HG02885 (cell line): ENCODE measurements around the gene KAT7.

Experiments used
- ATAC-seq: cut with Tn5 transposase; IDR thresholded peaks from one replicate; pipeline ENCODE4 v1.9.1; 2021; ENCODE audit warnings: mild to moderate bottlenecking; ENCODE audit not compliant: unreplicated experiment, poor library complexity

Gene KAT7

DNA sequence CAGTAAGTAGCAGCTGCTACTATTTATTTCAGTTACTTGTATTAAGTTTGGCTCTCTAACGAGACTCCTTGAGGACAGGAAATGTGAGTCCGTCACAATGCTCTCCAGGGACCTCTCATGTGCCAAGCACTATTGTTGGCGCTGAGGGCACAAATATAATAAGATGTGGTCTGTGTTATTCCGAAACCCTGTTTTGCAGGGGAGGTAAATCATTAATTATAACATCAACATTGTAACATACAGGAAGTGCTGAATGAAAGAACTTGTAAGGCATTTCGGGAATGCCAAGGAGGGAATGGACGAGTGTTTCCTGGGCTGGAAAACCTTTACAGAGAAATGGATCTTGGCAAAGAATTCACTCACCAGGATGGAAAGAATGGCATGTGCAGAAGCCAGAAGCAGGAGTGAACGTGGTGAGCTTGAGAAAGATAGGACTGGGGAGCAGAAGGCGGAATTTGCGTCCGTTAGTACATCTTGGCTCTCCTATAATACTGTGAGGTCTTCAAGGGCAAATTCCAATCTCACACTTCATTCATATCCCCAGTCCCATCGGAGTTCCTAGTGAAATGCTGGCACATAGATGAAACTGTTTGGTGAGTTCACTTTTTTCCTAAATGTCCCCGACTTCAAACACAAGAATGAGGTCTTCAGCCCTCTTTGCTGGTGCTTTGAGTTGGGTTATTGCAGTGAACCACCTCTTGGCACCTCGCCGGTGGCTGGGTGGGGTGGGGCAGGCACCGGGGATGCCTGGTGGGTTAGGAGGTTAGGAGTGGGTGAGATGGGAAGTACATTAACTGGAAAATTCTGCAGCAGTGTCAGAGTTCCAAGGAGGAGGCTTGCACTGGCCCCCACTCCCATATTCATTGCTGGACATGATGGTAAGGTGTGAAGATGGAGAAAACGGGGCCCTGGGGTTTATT lies 47.9 kb downstream of the KAT7 start:
- no peak for ATAC-seq

DNA sequence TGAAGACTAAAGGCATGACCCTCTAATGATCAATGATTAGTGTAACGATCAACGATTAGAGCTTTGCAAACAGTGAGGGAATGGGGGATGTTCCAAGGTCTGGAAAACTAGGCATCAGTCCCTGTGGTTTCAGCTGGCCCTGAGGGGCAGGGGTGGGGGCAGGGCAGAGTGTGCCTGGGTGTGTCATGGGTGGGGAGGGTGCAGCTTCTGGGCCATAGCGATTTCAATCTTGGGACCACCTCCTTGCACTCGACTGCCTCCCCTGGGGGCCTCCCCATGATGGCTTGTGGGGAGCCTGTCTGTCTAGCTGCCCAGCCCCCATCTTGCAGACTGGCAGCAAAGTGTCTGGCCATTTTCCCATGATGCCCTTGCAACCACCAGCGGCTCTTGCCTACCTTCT lies 51.0 kb downstream of the KAT7 start:
- no peak for ATAC-seq

DNA sequence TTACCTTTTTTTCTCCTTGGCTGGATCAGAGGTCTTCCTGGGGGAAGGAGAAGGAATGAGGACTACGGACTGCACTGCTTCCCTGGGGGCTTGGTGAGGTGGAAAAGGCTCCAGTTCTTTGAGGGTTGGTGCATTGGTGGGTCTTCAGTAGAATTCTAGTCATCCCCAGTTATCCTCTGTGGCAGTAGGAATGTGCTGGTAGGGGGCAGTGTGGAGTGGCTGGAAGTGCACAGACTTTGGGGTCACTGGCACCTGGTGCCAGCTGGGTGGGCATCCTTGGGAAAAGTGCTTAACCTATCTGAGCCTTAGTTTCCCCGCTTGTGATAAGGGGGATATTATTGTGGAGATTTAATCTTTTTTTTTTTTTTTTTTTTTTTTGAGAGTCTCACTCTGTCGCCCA lies 53.1 kb downstream of the KAT7 start:
- ATAC-seq = no peak

DNA sequence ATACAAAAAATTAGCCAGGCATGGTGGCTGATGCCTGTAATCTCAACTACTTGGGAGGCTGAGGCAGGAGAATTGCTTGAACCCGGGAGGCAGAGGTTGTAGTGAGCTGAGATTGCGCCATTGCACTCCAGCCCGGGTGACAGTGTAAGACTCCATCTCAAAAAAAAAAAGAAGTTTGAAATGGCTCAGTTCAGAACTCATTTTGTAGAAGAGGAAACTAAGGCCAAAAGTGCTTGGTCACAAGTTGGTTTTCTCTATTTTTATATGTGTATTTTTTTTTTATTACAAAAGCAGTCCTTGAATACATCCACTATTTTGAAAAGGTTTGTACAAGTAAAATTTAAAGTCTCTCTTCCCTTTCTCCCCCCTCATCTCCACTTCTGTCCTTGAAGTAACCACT lies 53.9 kb downstream of the KAT7 start:
- ATAC-seq = no peak

DNA sequence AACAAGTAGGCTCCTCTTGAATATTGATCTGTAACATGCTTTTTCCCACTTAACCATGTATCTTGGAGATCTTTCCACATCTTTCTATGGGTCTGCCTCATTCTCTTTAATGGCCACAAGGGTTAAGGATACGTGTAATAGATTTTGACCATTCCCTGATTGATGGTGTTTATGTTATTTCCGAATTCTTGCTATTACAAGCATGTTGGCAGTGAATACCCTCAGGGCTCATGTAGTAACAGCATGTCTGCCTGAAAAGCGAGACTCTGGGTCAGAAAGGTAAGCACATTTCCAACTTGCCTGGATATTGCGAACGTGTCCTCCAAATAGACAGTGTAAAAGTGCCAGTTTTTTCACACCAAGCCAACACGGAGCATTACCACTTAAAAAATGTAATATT lies 54.4 kb downstream of the KAT7 start:
- no peak for ATAC-seq

DNA sequence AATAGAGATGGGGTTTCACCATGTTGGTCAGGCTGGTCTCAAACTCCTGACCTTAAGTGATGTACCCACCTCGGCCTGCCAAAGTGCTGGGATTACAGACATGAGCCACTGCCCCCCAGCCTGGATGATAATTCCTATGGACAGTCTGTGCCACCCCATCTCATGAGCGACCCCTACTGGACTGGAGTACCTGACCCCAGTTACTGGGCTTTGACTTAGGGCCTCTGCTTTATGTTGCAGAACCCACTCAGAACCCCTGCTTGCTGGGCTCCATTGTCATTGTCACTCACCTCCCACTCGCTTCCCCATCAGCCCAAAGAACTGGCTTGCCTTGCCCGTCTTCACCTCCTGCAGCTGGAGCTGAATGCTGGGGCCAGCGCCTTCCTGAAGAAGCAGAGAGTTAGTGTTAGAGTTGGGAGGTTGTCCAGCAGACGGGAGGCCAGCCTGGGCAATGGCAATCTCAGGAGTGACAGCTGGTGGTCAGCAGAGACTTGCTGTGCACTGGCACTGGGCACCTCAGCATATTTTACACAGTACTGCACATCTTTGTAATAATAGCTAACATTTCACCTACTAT lies 55.4 kb downstream of the KAT7 start:
- ATAC-seq = no peak

DNA sequence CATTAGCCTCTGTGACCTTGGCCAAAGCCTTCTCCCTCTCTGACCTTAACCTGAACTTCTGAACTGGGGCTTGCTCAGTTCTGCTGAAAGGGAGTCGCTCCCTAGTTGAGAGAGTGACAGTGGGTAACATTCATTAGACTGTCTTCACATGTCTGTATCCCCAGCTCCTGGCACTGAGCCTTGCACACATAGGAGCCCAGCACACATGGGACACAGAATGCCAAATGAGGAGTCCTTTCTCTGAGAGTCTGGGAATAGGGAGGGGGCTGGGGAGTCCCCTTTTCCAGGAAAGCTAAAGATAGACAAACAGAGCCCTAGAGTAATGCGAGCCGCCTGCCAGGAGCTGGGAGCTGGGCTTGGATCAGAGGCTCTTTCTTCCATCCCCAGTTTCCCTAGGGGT lies 56.8 kb downstream of the KAT7 start:
- no peak for ATAC-seq

DNA sequence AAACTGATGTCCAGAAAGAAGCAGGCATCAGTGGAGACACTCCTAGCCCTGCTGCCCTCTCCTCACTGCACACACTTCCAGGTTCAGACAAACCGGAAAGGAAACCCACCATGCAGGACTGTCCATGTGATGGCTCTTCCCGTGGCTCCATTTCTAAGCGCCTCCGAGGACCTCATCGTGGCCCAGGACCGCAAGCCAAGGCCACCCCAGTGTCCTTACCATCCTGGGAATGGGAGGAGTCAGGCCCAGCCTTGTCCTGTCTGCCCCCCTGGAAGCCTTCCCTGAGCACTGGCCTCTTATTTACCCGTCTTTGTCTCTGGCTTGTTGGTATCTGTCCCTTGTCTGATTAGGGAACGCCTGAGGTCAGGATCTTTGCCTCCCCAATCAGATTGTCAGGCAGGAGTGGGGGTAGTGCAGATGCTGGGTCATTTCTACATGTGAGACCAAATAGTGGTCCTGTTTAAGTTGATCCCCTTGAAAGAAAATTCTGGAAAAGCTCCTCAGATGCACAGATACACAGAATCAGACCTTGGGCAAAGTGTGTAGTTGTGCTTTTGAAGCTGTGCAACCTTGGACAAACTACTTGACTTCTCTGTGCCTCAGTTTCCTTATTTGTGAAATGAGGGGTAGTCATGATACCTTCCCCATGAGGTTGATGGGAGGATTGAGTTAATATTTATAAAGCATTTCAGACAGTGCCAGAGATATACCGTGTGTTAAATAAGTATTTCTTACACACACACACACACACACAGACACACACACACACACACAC lies 58.6 kb downstream of the KAT7 start:
- ATAC-seq = no peak

DNA sequence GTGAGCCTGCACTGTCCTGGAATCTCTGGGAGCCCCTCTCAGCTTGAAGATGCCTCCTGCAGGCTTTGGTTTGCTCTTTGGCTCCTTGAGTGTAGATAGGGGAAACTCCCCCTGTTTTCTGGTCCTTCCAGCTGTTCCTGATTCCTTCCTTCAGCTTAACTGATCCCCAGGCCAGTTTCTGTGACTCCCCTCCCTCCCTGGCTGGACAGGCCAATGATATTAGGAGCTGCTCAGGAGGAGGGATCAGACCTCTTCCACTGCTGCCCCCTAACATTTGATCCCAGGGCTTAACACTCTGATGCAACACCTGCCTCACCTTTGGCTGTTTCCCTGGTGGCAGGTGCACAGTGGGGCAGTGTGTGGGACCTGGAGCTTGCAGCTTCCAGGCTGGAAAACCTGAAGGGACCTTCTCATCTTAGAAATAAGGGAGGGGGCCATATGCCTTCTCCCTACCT lies 59.6 kb downstream of the KAT7 start, which contains the start of gene TAC4:
TSS of gene TAC4 (minus strand) at position 51 of the 455 bp plus-strand sequence. CDS start 52 bp downstream, outside the sequence.
- ATAC-seq = no peak

DNA sequence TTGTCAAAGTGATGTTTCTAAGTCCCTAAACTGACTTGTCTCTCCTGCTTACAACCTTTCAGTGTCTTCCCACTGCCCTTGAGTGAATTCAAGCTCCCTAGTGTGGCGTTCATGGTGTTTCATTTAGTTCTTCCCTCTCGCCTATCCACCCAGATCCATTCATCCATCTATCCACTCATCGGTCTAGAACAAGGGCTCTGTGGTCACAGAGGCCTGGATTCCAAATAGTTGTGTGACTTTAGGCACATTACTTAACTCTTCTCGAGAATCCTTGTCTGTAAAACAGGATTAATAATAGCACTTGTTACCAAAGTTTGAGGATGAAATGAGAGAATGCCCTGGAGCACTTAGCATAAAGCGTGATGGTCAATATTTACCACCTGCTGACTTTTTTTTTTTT lies 60.3 kb downstream of the KAT7 start:
- no peak for ATAC-seq

DNA sequence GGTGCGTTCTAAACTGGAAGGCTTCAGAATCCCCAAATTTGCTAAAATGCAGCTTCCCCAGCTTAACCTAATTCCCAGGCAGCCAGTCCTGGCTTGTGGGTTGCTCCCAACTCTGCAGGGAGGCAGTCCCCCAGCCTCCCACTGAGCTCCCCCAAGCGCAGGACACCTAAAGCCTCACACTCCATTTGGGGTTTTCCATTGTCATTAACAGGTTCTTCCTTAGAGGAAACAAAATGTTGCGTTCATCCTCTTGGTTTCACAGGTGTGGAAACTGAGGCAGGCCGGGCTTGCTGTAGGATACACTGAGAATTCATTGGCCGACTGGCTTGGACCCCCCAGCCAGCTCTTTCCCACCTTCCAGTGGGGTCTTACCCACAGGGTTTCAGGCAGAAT lies 61.7 kb downstream of the KAT7 start:
- ATAC-seq = no peak

DNA sequence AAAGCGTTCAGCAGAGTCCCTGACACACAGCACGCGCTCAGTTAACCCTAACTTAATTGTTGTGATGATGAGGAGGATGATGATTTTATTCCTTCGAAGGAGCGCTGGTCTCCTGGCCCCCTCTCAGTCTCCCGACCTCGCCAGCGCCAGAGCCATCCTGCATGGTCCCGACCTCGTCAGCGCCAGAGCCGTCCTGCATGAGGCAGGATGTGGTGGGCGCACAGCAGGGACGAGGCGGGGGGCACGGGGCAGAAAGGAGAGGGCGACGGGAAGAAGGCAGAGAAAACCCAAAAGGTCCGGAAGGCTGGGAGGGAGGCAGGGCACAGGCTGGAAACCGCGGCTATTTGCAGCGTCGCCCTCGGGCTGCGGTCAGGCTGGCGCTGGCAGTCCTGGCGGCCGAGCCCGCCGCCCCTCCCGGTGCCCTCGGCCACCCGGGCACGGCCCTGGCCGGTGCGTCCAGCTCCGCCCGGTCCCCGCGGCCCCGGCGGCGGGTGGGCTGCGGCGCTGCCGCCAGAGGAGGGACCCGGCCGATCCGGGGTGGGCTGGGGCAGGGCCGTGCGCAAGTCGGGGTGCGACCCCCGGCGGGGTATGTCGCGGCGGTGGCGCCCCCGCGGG lies 62.4 kb downstream of the KAT7 start:
- no peak for ATAC-seq

DNA sequence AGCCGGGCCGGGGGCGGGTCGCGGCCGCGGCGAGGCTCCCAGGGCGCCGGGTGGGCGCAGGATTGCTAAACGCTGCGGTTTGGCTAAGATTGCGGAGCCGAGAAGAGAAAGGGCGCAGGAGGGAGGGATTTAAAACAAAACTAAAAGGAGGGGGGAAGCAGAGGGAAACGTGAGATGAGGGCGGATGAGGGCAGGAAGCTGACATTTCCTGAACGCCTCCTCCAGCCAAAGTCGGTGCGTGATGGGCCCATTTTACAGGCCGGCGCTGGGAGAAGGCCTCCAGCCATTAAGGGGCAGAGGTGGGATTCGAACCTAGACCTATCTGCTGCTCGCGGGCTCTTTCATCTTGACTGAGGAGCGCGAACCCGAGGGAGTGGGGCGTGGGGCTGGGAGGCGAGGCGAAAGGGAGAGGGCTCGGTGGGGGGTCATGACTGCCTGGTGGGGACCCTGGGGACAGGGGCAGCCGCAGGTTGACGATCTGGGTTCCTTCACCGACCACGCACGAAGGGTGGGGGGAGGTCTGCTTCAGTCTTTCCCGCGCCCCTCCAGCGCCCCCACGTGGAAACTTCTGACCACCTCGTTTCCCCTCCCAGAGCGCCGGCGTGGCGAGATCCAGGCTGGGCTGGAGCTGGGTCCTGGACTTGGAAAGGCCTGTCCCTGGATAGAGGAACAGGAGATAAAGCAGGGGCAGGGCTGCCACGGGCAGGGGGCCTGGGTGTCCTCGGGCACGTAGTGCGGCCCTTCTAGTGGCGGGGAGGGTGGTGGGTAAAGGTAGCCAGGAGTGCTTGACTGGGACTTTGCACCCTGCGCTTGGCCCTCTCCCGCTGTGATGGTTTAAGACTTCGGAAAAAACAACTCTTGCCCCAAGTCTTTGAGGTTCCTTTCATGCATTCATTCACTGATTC lies 63.2 kb downstream of the KAT7 start:
- ATAC-seq = no peak

DNA sequence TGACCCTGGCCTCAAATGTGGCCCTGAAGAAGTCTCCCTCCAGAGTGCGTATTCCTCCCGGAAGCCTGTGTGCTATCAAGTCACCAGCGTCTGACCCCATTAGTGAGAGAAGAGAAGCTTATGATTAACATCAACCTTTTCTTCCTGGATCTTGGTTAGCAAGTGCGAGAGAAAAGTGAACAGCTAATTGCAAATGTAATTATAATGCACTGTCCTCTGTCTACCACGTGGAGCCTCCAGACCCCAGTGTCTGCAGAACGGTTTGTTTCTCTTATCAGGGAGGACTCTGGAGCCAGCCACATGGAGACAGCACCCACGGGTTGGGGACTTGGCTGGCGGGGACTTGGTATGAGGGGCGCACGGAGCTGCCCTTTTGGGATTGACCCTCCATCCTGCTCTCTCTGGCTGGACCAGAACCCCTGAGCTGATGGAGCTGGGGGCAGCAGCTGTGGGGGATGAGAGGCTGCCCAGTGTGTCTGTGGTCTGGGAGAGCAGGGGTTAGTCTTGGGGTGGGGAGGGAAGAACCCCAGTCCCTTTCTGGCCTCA lies 65.1 kb downstream of the KAT7 start:
- no peak for ATAC-seq

DNA sequence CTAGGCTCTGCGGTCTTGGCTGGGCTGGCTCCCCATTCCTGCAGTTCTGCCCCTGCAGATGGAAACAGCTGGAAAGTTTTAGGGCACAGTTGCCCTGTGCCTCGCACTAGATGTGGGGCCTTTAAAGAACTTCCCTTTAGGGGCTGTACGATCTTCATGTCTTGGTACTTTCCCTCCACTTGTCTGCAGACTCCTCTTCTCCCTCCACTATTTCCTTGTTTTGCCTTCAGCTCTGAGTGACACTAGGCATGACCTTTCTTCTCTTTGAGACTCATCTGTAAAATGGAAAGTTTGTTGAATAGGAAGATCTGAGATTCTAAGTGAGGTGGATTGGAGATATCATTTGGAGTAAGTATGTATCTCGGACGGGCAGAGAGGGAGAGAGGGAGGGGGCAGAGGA lies 65.6 kb downstream of the KAT7 start:
- ATAC-seq = no peak

DNA sequence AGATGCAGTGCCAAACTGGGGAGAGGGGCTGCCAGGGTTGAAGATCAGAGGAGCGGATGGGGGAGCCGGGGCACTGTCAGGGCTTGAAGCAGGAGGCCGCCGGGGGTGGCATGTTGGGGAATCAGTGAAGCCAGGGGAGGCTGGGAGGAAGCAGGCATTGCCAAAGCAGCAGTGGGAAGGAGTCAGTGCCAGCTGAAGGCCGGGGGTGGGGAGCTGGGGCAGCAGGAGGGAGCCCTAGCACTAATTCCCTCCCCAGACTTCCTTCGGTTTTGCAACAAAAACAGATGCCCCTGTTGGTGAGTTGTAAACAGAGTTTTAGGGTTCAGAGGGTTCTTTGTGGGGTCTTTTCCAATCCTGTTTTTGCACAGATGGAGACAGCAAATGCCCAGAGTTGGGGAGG lies 70.3 kb downstream of the KAT7 start:
- ATAC-seq = no peak

DNA sequence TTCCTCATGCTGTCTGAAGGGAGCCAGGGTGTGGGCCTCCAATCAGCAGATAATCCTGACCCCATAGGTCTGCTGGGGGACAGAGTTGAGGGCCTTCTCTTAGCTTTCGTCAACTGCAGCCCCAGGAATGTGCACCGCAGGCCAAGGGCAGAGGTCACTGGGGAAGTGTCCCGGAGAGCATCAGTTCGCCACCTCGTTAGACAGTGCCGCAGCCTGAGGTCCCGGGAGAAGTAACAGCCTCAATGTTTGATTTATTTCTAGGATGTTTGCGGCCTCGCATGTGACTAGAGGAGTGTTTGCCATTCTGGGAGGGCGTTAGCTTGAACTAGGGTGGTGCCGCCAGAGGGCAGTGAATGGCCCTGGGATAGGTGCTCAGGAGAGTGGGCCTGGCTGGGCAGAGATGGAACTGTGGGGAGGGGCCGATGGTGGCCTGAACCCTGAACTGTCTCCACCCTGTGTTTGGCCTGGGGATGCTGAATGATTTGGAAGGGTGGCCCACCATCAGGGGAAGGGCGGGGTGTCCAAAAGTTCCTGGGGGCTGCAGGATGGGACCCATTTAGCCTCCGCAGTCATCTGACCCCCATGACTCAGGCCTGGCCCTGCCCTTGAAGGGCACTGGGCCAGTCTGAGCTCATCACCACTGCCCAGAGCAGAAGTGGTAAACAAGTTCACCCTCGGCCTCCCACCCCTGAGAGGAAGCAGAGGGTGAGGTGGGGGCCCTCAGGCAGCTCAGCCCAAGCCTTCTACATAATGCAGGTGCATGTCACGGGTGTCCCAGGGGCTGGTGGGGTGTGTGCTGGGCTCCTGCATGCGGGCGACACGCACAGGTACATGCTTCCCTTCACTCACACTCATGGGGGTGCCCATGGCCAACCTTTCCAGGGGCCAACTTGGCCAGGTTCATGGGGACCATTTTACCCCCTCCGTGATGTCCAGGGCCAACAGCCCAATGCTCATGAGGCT lies 71.8 kb downstream of the KAT7 start:
- ATAC-seq = no peak

DNA sequence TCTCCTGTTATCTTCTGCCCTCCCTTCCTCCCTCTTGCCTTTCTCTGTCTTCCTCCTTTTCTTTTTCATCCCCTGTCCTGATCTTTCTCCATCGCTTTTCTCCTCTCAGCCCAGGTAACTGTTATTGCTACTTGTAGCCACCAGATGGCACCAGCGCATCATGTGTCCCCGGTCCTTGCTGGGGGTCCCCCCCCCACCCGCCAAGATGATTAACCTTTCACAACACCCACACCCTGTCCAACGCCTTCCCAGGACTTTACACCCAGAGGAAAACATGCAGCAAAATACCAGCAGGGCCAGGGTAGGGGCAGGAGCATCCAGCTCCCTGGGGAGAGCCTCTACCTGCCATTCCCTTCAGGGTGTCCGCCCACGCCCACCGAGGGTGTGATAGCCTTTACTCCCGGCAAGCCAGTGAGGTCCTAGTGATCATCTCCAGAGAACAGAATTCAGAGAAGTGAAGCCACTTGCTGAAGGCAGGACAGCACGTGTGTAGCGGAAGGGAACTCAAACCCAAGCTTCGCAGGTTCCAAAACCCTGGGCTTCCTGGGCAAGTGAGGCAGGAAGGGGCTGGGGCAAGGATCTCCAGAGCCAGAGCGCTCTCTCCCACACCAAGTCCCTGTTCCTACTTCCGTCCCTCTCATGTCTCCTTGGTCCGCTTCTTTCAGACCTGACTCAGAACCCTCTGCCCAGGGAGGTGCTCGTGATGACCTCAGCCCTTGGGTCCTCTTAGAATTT lies 72.8 kb downstream of the KAT7 start:
- ATAC-seq = no peak
